Gastroesophageal sphincter (tissue), 4 donors: Measurements from ENCODE around the gene MYO9A. TPM values are rescaled to one million over a fixed set of nuclear protein-coding genes. Genes with fewer than 3 reads are reported as not detected.

Experiments
- ATAC-seq: fragments of 150-250 bp; one replicate; pipeline ENCODE4 v1.9.1; 2016; ENCODE audit warnings: mild to moderate bottlenecking, moderate library complexity
- H3K27ac ChIP-seq, 4 donors: fragments of 200-600 bp; sonication (generic) in 3 of 4; 1 replicate in 3 of 4; 2 replicates in 1 of 4; pipeline ENCODE4 v1.5.1; 2016 to 2019
- H3K27me3 ChIP-seq: fragments of 200-600 bp; sonication (generic); one replicate; pipeline ENCODE4 v1.5.1; 2019
- H3K36me3 ChIP-seq, 2 donors: fragments of 200-600 bp; sonication (generic); one replicate each; pipeline ENCODE4 v1.5.1; 2019; ENCODE audit warnings: control low read depth in 1 of 2
- H3K4me1 ChIP-seq, 3 donors: fragments of 200-600 bp; sonication (generic); 1 replicate in 2 of 3; 2 replicates in 1 of 3; pipeline ENCODE4 v1.5.1; 2016 to 2019; ENCODE audit warnings: control low read depth in 2 of 3
- H3K4me3 ChIP-seq, 2 donors: fragments of 200-600 bp; sonication (generic); one replicate each; pipeline ENCODE4 v1.5.1; 2019; ENCODE audit warnings: mild to moderate bottlenecking in 1 of 2, moderate library complexity in 1 of 2
- H3K9me3 ChIP-seq, 3 donors: fragments of 200-600 bp; sonication (generic); one replicate each; pipeline ENCODE4 v1.5.1; 2017 to 2019; ENCODE audit warnings: control low read depth in 2 of 3
- CTCF ChIP-seq, 4 experiments: fragments of 200-600 bp in 2 of 4; fragments of 450-650 bp in 2 of 4; sonication (generic) in 1 of 4; IDR thresholded peaks; one replicate each; pipeline ENCODE4 v1.5.1; 2017 to 2019; ENCODE audit warnings: antibody characterized with exemption in 4 of 4, mild to moderate bottlenecking in 2 of 4, moderate library complexity in 2 of 4
- EP300 ChIP-seq: sonication (generic); formaldehyde crosslinking; IDR thresholded peaks from one replicate; pipeline ENCODE4 v1.6.1; 2017; ENCODE audit warnings: antibody characterized with exemption, mild to moderate bottlenecking
- POLR2A ChIP-seq, 2 donors: fragments of 450-650 bp; IDR thresholded peaks; one replicate each; pipeline ENCODE4 v1.6.1; 2017; ENCODE audit warnings: antibody characterized with exemption in 2 of 2, mild to moderate bottlenecking in 2 of 2, moderate library complexity in 1 of 2
- POLR2AphosphoS5 ChIP-seq: sonication (generic); formaldehyde crosslinking; IDR thresholded peaks from one replicate; pipeline ENCODE4 v1.6.1; 2017; ENCODE audit warnings: antibody characterized with exemption
- WGBS, 2 donors: methylation state at CpG; one replicate each; pipeline ENCODE4 v1.1.5; 2018; ENCODE audit warnings: low coverage in 1 of 2; 5-methylcytosine and 5-hydroxymethylcytosine counted together
- total RNA-seq, 4 donors: library from RNA; depleted of rRNA; stranded (reverse); fragments of >200 nt; gene quantifications; one replicate each; pipeline ENCODE4 v1.1.0, GENCODE V29; 2016

Gene MYO9A
- total RNA-seq, 4 donors from 2014 or later = 74.5 to 118 (median 108) TPM

GRCh38 chr15:71781179-71781964 lies 336.6 kb downstream of the MYO9A start:
- no peak overlapping the region for H3K4me3 ChIP-seq
- peaks cover 6% of the 10 kb centered on the region for H3K27me3 ChIP-seq
- H3K4me1 ChIP-seq = peaks cover 0 to 8% (median 0%) of the 10 kb centered on the region in 3 donors
- H3K9me3 ChIP-seq = no peaks in the 10 kb centered on the region
- H3K27ac ChIP-seq = no peak overlapping the region
- TF ChIP-seq POLR2AphosphoS5 (no peak), POLR2A (IDR thresholded peaks at IDR 0.05) (no peak), EP300 (no peak), CTCF (IDR thresholded peaks at IDR 0.05) (no peak)
- no peak for ATAC-seq
- WGBS, 2 donors = 85 to 93% methylated on average over 6 of the region's 9 CpGs
- peaks cover 0 to 5% of the 10 kb centered on the region in 2 donors for H3K36me3 ChIP-seq

- H3K36me3 ChIP-seq = peaks cover 0 to 5% of the 10 kb centered on the region in 2 donors
- ATAC-seq = no peak
- 26 to 29% methylated on average over 8 to 12 of the region's 13 CpGs for WGBS, 2 donors
- H3K4me3 ChIP-seq = no peak overlapping the region
- H3K27me3 ChIP-seq = peaks cover 6% of the 10 kb centered on the region
- TF ChIP-seq CTCF (IDR thresholded peaks at IDR 0.05) (peak; percentile 43 to 66 (median 56)), POLR2AphosphoS5 (no peak), POLR2A (IDR thresholded peaks at IDR 0.05) (no peak)
- H3K9me3 ChIP-seq = no peaks in the 10 kb centered on the region
- H3K27ac ChIP-seq = no peak overlapping the region
- peaks cover 0 to 8% (median 0%) of the 10 kb centered on the region in 3 donors for H3K4me1 ChIP-seq
Measured at GRCh38 chr15:71780115-71780976, 337.6 kb downstream of the MYO9A start.

GRCh38 chr15:71779073-71779797 lies 338.7 kb downstream of the MYO9A start:
- TF ChIP-seq EP300 = no peak
- no peak for TF ChIP-seq POLR2AphosphoS5
- no peak for ATAC-seq
- peaks cover 0 to 8% (median 0%) of the 10 kb centered on the region in 3 donors for H3K4me1 ChIP-seq
- H3K36me3 ChIP-seq = peaks cover 0 to 5% of the 10 kb centered on the region in 2 donors
- H3K27me3 ChIP-seq = peaks cover under 1% of the 10 kb centered on the region
- WGBS, 2 donors = 74 to 90% methylated on average over 2 to 3 of the region's 6 CpGs
- H3K9me3 ChIP-seq = no peaks in the 10 kb centered on the region
- H3K27ac ChIP-seq = no peak overlapping the region
- H3K4me3 ChIP-seq = no peak overlapping the region

- no peak overlapping the region for H3K4me3 ChIP-seq
- H3K27ac ChIP-seq = no peak overlapping the region
- no peaks in the 10 kb centered on the region for H3K27me3 ChIP-seq
- ATAC-seq = no peak
- peaks cover 0 to 5% of the 10 kb centered on the region in 2 donors for H3K36me3 ChIP-seq
- H3K9me3 ChIP-seq = no peaks in the 10 kb centered on the region
- no peak for TF ChIP-seq POLR2AphosphoS5
- TF ChIP-seq POLR2A (IDR thresholded peaks at IDR 0.05) = no peak
- TF ChIP-seq EP300 = no peak
- TF ChIP-seq CTCF (IDR thresholded peaks at IDR 0.05) = no peak
- H3K4me1 ChIP-seq = peaks cover 0 to 8% (median 0%) of the 10 kb centered on the region in 3 donors
- 56 to 93% methylated on average over 2 to 4 of the region's 16 CpGs for WGBS, 2 donors
Measured at GRCh38 chr15:71777216-71777943, 340.6 kb downstream of the MYO9A start.
